ENCODE measurements around the gene NGB.

GRCh38 chr14:77278461-77279230, 7.6 kb upstream of the NGB start:
- TF ChIP-seq CTCF (IDR thresholded peaks at IDR 0.05) (no peak), POLR2A (IDR thresholded peaks at IDR 0.05) (no peak)
